ENCODE measurements around the gene ANKRD66.
"Not testable (repeated sequence)": the region's sequence is repeated elsewhere in the genome, so short reads cannot be mapped to it uniquely, and the experiment has no call there.

The ANKRD66 gene

GRCh38 chr6:46773201-46773855, 26.6 kb downstream of the ANKRD66 start:
- H3K4me3 ChIP-seq (ENCODE audit: low read length in 2 of 2), result no peak overlapping the region

GRCh38 chr6:46774736-46775135, 28.0 kb downstream of the ANKRD66 start:
- H3K27ac ChIP-seq (replicated peaks; ENCODE audit: low read length); H3K14ac ChIP-seq (ENCODE audit: low read length); DNase-seq (ENCODE audit: low spot score); H2AK5ac ChIP-seq (ENCODE audit: low read depth, low read length); H2BK5ac ChIP-seq (ENCODE audit: low read length); H3K4me2 ChIP-seq (ENCODE audit: insufficient read depth, low read length, poor library complexity, severe bottlenecking); H3K4ac ChIP-seq (ENCODE audit: low read length); H2BK15ac ChIP-seq (ENCODE audit: low read length); H3K79me1 ChIP-seq (ENCODE audit: low read depth, low read length); H3K4me1 ChIP-seq (ENCODE audit: control insufficient read depth in 2 of 2, insufficient read depth in 1 of 2, low read depth in 1 of 2, low read length in 2 of 2); H3K36me3 ChIP-seq (replicated peaks in 1 of 2; ENCODE audit: control insufficient read depth in 2 of 2, insufficient read depth in 2 of 2, low read length in 2 of 2); H3K9me3 ChIP-seq (replicated peaks in 1 of 2; ENCODE audit: control insufficient read depth in 2 of 2, insufficient read depth in 1 of 2, low read depth in 1 of 2, low read length in 2 of 2); H3K4me3 ChIP-seq (ENCODE audit: low read length in 2 of 2); H3K23ac ChIP-seq (ENCODE audit: low read depth, low read length, poor library complexity); H2BK120ac ChIP-seq (ENCODE audit: low read depth, low read length); H2AFZ ChIP-seq (ENCODE audit: low read length); H4K91ac ChIP-seq (ENCODE audit: low read depth, low read length, poor library complexity); H2BK12ac ChIP-seq (ENCODE audit: low read length); H3K9ac ChIP-seq (ENCODE audit: low read depth, low read length, poor library complexity); H3K18ac ChIP-seq (ENCODE audit: low read length); H4K8ac ChIP-seq (ENCODE audit: low read depth, low read length); H3K27me3 ChIP-seq (ENCODE audit: control insufficient read depth in 3 of 3, insufficient read depth in 3 of 3, low read depth in 1 of 3, low read length in 3 of 3): not testable (repeated sequence)
- WGBS, 2 donors (ENCODE audit: extremely low coverage in 2 of 2, insufficient read length in 2 of 2, insufficient replicate concordance in 1 of 2), result no CpG with 5 or more reads among the region's 24 CpGs

More at GRCh38 chr6:46773201-46773855, 26.6 kb downstream of the ANKRD66 start:
- H3K9ac ChIP-seq (ENCODE audit: low read depth, low read length, poor library complexity), result no peak overlapping the region
- H2BK15ac ChIP-seq (ENCODE audit: low read length), result no peak overlapping the region
- no peaks in the 10 kb centered on the region for H3K9me3 ChIP-seq (replicated peaks in 1 of 2; ENCODE audit: control insufficient read depth in 2 of 2, insufficient read depth in 1 of 2, low read depth in 1 of 2, low read length in 2 of 2)
- H2BK120ac ChIP-seq (ENCODE audit: low read depth, low read length), result no peak overlapping the region
- no peak overlapping the region for H2BK5ac ChIP-seq (ENCODE audit: low read length)
- no peak overlapping the region for H2BK12ac ChIP-seq (ENCODE audit: low read length)
- no peak overlapping the region for H3K18ac ChIP-seq (ENCODE audit: low read length)
- WGBS, 2 donors (ENCODE audit: extremely low coverage in 2 of 2, insufficient read length in 2 of 2, insufficient replicate concordance in 1 of 2), result no CpG with 5 or more reads among the region's 1 CpG
- no peak overlapping the region for H2AFZ ChIP-seq (ENCODE audit: low read length)
- no peak for DNase-seq (ENCODE audit: low spot score)
- H4K91ac ChIP-seq (ENCODE audit: low read depth, low read length, poor library complexity), result no peak overlapping the region
- H4K8ac ChIP-seq (ENCODE audit: low read depth, low read length), result no peak overlapping the region
- no peaks in the 10 kb centered on the region for H3K79me1 ChIP-seq (ENCODE audit: low read depth, low read length)
- no peak overlapping the region for H3K14ac ChIP-seq (ENCODE audit: low read length)
- no peaks in the 10 kb centered on the region for H3K4me1 ChIP-seq (ENCODE audit: control insufficient read depth in 2 of 2, insufficient read depth in 1 of 2, low read depth in 1 of 2, low read length in 2 of 2)
- no peak overlapping the region for H3K23ac ChIP-seq (ENCODE audit: low read depth, low read length, poor library complexity)
- no peaks in the 10 kb centered on the region for H3K36me3 ChIP-seq (replicated peaks in 1 of 2; ENCODE audit: control insufficient read depth in 2 of 2, insufficient read depth in 2 of 2, low read length in 2 of 2)
- H3K4ac ChIP-seq (ENCODE audit: low read length), result no peak overlapping the region
- no peaks in the 10 kb centered on the region for H3K27me3 ChIP-seq (ENCODE audit: control insufficient read depth in 3 of 3, insufficient read depth in 3 of 3, low read depth in 1 of 3, low read length in 3 of 3)
- no peak overlapping the region for H2AK5ac ChIP-seq (ENCODE audit: low read depth, low read length)
- no peak overlapping the region for H3K27ac ChIP-seq (replicated peaks; ENCODE audit: low read length)
- no peak overlapping the region for H3K4me2 ChIP-seq (ENCODE audit: insufficient read depth, low read length, poor library complexity, severe bottlenecking)

DNA sequence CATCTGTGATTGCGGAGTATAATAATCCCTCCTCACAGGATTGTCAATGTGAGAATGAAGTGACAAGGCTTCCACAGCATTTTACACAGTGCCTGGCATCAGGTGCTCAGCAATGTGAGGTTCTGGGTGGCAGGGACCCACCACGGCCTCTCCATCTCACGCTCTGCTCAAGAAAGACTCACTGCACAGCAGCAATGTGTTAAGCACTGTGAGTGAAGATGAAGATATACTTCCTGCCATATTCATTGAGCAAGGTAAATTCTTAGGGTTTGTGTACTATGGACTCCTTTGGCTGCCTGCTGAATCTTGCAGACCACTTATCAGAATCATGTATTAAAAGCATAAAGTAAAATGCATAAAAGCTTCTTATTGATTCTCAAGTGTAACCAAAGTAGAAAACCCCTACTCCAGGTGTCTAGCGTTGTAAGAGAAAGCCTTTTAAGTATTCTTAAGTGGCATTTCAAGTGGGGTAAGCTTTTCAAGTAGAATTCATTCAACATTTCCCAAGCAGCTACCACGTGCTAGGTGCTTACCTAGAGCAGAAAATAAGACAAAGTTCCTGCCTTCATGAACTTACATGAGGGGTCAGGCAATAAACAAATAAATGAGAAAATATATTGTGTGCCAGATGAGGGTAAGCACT, 29.5 kb downstream of the ANKRD66 start:
- H2AFZ ChIP-seq (ENCODE audit: low read length), result no peak overlapping the region
- WGBS, 2 donors (ENCODE audit: extremely low coverage in 2 of 2, insufficient read length in 2 of 2, insufficient replicate concordance in 1 of 2), result no CpG with 5 or more reads among the region's 5 CpGs

GRCh38 chr6:46777476-46778346, 31.0 kb downstream of the ANKRD66 start:
- no peak overlapping the region for H2BK5ac ChIP-seq (ENCODE audit: low read length)
- H2AK5ac ChIP-seq (ENCODE audit: low read depth, low read length), result no peak overlapping the region
- no peak overlapping the region for H3K4me3 ChIP-seq (ENCODE audit: low read length in 2 of 2)
- H3K18ac ChIP-seq (ENCODE audit: low read length), result no peak overlapping the region
- H3K9ac ChIP-seq (ENCODE audit: low read depth, low read length, poor library complexity), result no peak overlapping the region
- H3K9me3 ChIP-seq (replicated peaks in 1 of 2; ENCODE audit: control insufficient read depth in 2 of 2, insufficient read depth in 1 of 2, low read depth in 1 of 2, low read length in 2 of 2), result no peaks in the 10 kb centered on the region
- H4K8ac ChIP-seq (ENCODE audit: low read depth, low read length), result no peak overlapping the region
- no peak overlapping the region for H2BK15ac ChIP-seq (ENCODE audit: low read length)
- H3K4me2 ChIP-seq (ENCODE audit: insufficient read depth, low read length, poor library complexity, severe bottlenecking), result no peak overlapping the region
- H4K91ac ChIP-seq (ENCODE audit: low read depth, low read length, poor library complexity), result no peak overlapping the region
- H3K79me1 ChIP-seq (ENCODE audit: low read depth, low read length), result no peaks in the 10 kb centered on the region
- no peak for DNase-seq (ENCODE audit: low spot score)
- no peaks in the 10 kb centered on the region for H3K4me1 ChIP-seq (ENCODE audit: control insufficient read depth in 2 of 2, insufficient read depth in 1 of 2, low read depth in 1 of 2, low read length in 2 of 2)
- H3K27me3 ChIP-seq (ENCODE audit: control insufficient read depth in 3 of 3, insufficient read depth in 3 of 3, low read depth in 1 of 3, low read length in 3 of 3), result no peaks in the 10 kb centered on the region
- no peak overlapping the region for H2BK12ac ChIP-seq (ENCODE audit: low read length)
- H2AFZ ChIP-seq (ENCODE audit: low read length), result no peak overlapping the region
- H3K27ac ChIP-seq (replicated peaks; ENCODE audit: low read length), result no peak overlapping the region
- H3K14ac ChIP-seq (ENCODE audit: low read length), result no peak overlapping the region
- H2BK120ac ChIP-seq (ENCODE audit: low read depth, low read length), result no peak overlapping the region
- H3K4ac ChIP-seq (ENCODE audit: low read length), result no peak overlapping the region
- no peak overlapping the region for H3K23ac ChIP-seq (ENCODE audit: low read depth, low read length, poor library complexity)
- WGBS, 2 donors (ENCODE audit: extremely low coverage in 2 of 2, insufficient read length in 2 of 2, insufficient replicate concordance in 1 of 2), result no CpG with 5 or more reads among the region's 12 CpGs
- H3K36me3 ChIP-seq (replicated peaks in 1 of 2; ENCODE audit: control insufficient read depth in 2 of 2, insufficient read depth in 2 of 2, low read length in 2 of 2), result no peaks in the 10 kb centered on the region

More for the DNA sequence above, 29.5 kb downstream of the ANKRD66 start:
- Histone ChIP-seq H3K4me3 (ENCODE audit: low read length in 2 of 2) (no peak overlapping the region), H3K4me2 (ENCODE audit: insufficient read depth, low read length, poor library complexity, severe bottlenecking) (no peak overlapping the region), H3K4ac (ENCODE audit: low read length) (no peak overlapping the region), H2BK15ac (ENCODE audit: low read length) (no peak overlapping the region), H3K27ac (replicated peaks; ENCODE audit: low read length) (no peak overlapping the region), H2AK5ac (ENCODE audit: low read depth, low read length) (no peak overlapping the region), H2BK120ac (ENCODE audit: low read depth, low read length) (no peak overlapping the region), H3K9me3 (replicated peaks in 1 of 2; ENCODE audit: control insufficient read depth in 2 of 2, insufficient read depth in 1 of 2, low read depth in 1 of 2, low read length in 2 of 2) (no peaks in the 10 kb centered on the region), H4K8ac (ENCODE audit: low read depth, low read length) (no peak overlapping the region), H3K23ac (ENCODE audit: low read depth, low read length, poor library complexity) (no peak overlapping the region), H3K36me3 (replicated peaks in 1 of 2; ENCODE audit: control insufficient read depth in 2 of 2, insufficient read depth in 2 of 2, low read length in 2 of 2) (no peaks in the 10 kb centered on the region), H3K27me3 (ENCODE audit: control insufficient read depth in 3 of 3, insufficient read depth in 3 of 3, low read depth in 1 of 3, low read length in 3 of 3) (no peaks in the 10 kb centered on the region), H2BK12ac (ENCODE audit: low read length) (no peak overlapping the region), H3K79me1 (ENCODE audit: low read depth, low read length) (no peaks in the 10 kb centered on the region), H2BK5ac (ENCODE audit: low read length) (no peak overlapping the region), H4K91ac (ENCODE audit: low read depth, low read length, poor library complexity) (no peak overlapping the region), H3K9ac (ENCODE audit: low read depth, low read length, poor library complexity) (no peak overlapping the region), H3K14ac (ENCODE audit: low read length) (no peak overlapping the region), H3K18ac (ENCODE audit: low read length) (no peak overlapping the region), H3K4me1 (ENCODE audit: control insufficient read depth in 2 of 2, insufficient read depth in 1 of 2, low read depth in 1 of 2, low read length in 2 of 2) (no peaks in the 10 kb centered on the region)
- no peak for DNase-seq (ENCODE audit: low spot score)

Data from neuronal stem cell (in vitro differentiated cells).